GM18498 (cell line): ENCODE measurements around the gene SENP2.
"Not testable (repeated sequence)": the region's sequence is repeated elsewhere in the genome, so short reads cannot be mapped to it uniquely, and the experiment has no call there.

Experiments used
- ATAC-seq: cut with Tn5 transposase; IDR thresholded peaks from one replicate; pipeline ENCODE4 v1.9.1; 2021; ENCODE audit warnings: mild to moderate bottlenecking, moderate library complexity; ENCODE audit not compliant: unreplicated experiment

The SENP2 gene

DNA sequence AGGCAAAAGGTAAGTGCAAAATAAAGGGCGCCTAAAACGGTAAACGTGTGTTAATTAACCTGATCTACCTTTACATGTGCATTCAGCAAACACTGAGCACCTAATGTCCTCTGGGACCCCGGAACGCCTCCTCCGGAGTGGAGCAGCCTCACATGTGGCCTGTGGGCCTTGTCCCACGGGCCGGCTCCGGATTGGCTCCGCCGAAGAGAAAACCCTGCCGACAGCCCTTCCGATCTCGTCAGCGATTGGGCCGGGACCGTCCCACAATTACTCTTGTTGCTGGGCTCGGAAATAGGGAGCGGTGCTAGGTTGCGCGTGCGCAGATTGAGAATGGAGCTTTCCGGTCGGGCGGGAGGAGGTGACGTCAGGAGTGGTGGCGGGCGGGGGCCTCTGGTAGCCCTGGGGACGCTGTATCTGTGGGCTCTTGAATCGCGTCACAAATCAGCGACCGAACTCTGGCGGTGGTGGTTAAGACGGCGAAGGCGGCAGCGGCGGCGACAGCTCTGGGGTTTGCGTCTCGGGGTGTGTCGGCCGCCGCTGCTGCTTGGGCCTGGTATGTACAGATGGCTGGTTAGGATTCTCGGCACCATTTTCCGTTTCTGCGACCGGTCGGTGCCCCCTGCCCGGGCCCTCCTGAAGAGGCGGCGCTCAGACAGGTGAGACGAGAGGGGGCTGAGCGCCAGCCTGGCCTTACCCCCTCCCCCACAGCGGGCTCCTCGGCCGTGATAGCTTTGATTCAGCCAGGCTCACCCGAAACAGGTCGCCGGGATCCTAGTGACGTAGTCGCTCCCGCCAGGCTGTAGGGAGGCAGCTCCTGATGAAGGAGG is at the start of gene SENP2:
Gene SENP2 (plus strand): TSS at position 437 of the 827 bp plus-strand sequence. CDS start 119 bp downstream, at position 556.
- peak; percentile 94 for ATAC-seq

- peak; percentile 99 for ATAC-seq
Observed at GRCh38 chr3:185537369-185537970, 48.6 kb upstream of the SENP2 start.

- no peak for ATAC-seq
Observed at GRCh38 chr3:185539934-185540333, 46.2 kb upstream of the SENP2 start.

DNA sequence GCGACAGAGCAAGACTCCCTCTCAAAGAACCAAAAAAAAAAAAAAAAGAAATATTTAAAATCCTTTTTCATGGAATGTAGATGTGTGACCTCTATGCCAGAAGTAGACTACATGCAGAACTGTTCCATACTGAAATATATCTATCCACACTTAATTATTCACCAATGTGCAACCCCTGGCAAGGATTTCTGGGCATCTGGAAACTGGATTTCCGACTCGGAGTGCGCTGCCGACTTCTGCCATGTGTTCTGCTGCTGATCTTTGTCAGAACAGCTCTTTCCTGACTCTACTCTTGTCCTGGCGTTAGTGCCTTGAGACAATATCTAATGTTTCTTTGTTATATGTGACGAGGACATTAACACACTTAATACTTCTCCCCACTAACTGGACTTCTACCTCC is 45.4 kb upstream of the SENP2 start:
- ATAC-seq = no peak

GRCh38 chr3:185549122-185549521 is 37.0 kb upstream of the SENP2 start:
- no peak for ATAC-seq

DNA sequence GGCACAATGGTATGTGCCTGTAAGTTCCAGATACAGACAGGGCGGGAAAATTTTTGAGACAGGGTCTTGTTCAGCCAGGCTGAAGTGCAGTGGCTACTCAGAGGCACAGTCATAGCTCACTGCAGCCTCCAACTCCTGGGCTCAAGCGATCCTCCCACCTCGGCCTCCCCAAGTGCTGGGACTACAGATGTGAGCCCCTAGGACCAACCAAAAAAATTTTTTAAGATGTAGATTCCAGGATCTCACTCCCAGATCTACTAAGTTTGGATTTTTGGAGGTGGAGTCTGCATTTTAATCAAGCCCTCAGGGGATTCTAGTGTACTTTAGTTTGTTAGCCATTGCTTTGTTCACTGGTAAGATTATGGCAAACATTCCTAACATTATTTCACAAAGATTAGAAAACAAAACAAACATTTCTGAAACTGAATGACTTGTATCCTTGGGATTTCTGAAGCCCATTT is 36.4 kb upstream of the SENP2 start:
- ATAC-seq = no peak

DNA sequence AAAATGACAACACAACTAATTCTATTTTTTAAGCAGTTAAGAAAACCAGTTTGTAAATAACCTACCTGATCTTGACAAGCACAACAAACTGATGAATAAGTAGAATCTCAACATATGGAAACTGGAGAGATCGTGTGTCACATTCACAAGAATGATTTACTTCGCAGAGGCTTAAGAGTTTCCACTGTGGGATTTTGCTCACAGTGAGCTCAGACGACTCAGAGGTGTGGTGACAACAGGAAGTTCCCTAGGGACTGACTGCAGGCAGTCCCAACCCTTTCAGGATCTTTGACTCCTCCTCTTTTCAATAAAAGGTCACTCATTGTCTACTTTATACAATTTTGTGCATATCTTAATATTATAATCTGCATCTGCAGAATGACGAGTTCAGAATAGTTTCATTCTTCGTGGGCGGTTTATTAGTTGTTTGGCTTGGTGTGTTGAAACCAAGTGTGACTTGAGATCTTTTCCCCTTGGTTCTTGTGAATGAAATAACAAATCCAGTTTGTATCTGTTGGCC is 33.7 kb upstream of the SENP2 start, which contains the start of gene LIPH:
Gene LIPH (minus strand): TSS at position 231 of the 520 bp plus-strand sequence. CDS start 117 bp downstream, at position 114.
- peak; percentile 75 for ATAC-seq

DNA sequence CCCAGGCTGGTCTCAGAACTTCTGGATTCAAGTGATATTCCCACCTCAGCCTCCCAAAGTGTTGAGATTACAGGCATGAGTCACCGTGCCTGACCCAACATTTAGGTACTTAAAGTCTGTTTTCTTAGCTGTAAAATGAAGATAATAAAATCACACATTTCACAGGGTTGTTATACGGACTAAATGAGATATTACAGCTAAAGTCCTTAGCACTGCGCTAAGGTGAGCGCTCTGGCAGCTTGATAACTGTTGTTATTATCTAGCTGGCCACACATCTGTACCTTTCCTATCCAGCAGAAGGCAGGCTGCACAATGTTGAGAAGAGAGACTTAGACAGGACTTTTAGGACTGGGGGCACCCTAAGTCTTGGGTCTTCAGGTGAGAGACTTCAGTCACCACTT is 31.0 kb upstream of the SENP2 start:
- ATAC-seq = no peak

DNA sequence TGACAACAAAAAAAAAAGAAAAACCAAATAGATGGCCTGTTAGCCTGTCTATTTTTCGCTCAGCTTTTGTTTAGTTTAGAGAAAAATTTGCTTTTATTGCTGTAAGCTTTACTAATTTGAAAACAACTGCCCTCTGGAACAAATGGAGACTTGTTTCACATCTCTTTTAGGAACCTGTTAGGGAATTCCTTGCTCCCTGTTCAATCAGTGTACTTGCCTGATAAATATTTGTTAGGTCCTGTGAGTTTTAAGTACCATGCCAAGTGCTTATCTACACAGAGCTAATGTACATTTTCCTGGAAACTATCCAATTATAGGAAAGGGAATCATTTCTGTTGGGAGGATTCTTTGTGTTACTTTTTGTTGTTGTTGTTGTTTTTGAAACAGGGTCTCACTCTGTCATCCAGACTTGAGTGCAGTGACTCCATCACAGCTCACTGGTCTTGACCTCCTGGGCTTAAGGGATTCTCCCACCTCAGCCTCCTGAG is 30.2 kb upstream of the SENP2 start:
- ATAC-seq = no peak

- not testable (repeated sequence) for ATAC-seq
Observed at GRCh38 chr3:185556640-185557039, 29.5 kb upstream of the SENP2 start.

DNA sequence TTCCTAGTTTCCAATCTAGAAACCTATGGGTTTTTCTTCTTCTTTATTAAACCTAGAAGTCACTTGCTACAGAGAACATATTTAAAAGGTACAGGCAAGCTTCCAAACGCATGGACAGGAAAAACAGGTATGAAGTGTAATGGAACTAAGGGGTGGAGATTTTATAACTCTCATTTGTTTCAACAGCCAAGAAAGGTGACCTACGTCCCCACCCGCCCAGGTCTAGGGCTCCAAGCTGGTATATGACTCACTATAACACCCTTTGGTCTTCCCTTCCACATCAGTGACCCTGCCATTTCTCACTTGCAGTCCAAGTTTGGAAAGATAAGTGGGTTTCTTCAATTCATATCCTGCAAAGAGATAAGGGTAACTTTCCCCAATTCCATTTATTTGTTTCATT is 27.7 kb upstream of the SENP2 start:
- no peak for ATAC-seq

DNA sequence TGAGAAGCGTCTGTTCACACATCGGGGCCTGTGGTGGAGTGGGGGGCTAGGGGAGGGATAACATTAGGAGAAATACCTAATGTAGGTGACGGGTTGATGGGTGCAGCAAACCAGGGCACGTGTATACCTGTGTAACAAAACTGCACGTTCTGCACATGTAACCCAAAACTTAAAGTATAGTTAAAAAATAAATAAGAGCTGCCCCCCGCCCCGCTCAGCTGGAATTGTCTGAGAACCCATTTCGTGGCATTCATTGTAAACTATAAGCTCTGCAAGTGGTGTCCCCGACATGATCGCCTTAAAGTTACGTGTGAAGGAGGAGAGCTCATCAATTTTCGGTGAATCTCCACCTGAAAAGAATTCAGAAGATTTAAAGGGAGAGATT is 26.4 kb upstream of the SENP2 start:
- no peak for ATAC-seq

- ATAC-seq = no peak
Observed at GRCh38 chr3:185560676-185561075, 25.4 kb upstream of the SENP2 start.

DNA sequence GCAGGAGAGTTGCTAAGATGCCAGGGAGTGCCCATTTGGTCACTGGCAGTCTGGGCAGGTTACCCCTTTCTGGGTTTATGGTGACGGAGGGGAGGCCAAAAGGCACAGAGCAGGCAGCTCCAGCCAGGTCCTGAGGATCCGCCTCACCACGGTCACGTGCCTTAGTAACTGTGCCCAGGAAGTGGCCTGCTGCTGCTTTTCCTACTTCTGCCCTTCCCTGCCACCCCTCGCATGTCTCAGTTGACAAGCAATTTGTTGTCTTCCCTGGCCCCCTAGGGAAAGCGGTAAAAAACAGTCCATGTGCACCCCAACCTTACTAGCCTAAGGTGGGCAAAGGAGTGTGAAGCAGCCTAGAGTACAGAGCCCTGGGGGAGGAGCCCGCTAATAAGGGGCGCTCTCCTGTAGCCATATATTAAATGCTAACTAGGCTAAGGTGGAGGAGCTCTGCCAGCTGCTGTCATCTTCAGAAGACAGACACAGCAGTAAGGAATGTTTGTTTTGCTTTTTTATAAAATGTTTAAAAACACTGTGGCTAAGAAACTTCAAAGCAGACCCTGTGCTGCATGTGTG is 24.6 kb upstream of the SENP2 start:
- ATAC-seq = no peak

GRCh38 chr3:185561958-185562357 is 24.1 kb upstream of the SENP2 start:
- no peak for ATAC-seq

GRCh38 chr3:185572183-185572582 is 13.9 kb upstream of the SENP2 start:
- no peak for ATAC-seq

DNA sequence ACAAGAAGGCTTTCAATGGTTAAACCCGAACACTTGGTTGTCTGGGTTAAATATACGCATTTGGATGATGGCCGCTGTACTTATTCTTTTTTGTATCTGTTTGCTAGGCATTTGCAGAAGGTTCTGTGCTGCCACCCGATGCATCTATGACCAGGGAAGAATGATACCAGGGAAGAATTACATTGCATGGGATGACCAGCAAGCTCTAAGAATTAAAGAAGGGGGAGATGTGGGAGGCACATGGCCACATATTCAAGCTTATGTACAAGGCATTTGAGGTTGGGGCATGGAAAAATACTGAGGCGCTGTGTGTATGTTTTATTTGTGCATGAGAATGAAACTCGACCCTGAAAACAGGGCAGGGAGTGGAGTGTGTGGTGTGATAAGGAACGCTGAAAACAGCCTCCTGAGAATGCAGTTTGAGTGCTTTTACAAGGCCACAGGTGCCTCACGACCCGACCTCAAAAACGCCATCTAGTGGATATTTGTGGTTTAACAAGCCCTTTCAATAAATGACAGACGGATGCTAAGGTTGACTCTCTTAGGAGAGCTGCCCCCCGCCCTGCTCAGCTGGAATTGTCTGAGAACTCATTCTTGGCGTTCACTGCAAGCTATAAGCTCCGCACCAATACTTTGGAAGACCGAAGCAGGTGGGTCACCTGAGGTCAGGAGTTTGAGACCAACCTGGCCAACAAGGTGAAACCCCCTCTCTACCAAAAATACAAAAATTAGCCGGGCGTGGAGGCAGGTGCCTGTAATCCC is 10.8 kb upstream of the SENP2 start:
- peak; percentile 83 for ATAC-seq

- no peak for ATAC-seq
Observed at GRCh38 chr3:185582236-185582635, 3.9 kb upstream of the SENP2 start.

DNA sequence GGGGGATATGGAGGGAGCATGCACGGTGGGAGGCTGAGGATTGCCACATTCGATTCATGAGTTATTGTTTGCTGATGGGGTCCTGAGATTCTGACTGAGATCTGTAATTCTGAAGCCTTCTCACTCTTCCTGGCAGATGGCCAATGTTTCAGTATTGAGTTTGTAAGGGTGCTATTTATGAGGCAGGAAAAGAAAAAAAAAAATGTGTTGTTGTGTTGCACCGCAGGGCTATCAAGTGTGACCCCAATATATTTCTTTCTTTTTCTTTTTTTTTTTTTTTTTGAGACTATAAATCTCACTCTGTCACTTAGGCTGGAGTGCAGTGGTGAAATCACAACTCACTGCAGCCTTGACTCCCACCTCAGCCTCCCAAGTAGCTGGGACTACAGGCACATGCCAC is 3.2 kb upstream of the SENP2 start:
- no peak for ATAC-seq

- ATAC-seq = no peak
Observed at GRCh38 chr3:185583925-185584324, 2.2 kb upstream of the SENP2 start.

- ATAC-seq = no peak
Observed at GRCh38 chr3:185584686-185585085, 1.4 kb upstream of the SENP2 start.
